Kidney glomerular epithelial cell (primary cell): ENCODE data around the gene ASCL5.

Experiments
- DNase-seq: peaks from one replicate; lab custom pipeline; 2025; lab: John Stamatoyannopoulos, UW

Gene ASCL5

DNA sequence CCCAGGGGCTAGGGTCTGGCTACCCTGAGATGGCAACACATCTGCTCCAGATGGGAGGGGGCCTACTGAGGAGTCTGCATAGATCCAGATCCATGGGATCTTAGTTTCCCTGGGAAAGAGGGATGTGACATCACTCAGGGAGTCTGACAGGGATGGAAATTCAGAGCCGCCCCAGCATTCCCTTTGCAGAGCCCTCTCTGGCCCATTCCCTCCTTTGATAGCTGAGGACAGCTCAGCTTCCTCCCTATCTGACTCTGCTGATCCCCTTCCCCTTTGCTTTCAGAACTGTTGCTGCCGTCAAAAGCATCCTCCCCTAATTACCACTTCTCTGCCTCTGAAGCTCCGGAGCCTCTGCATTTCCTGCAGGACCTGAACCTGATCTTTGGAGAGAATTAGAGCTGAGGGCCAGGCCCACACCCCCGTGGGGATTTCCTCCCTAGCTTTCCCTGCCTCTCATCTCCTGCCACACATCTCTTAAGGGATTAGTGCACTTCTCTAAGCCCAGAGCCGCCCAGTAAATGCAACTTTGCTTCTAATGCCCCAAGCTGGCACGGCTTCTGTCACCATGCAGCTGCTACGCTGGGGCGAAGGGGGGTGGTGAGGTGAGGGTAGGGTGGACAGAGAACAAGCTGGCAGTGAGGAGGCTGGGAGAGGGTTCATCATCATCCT lies 9.5 kb upstream of the ASCL5 start:
- DNase-seq: no peak

DNA sequence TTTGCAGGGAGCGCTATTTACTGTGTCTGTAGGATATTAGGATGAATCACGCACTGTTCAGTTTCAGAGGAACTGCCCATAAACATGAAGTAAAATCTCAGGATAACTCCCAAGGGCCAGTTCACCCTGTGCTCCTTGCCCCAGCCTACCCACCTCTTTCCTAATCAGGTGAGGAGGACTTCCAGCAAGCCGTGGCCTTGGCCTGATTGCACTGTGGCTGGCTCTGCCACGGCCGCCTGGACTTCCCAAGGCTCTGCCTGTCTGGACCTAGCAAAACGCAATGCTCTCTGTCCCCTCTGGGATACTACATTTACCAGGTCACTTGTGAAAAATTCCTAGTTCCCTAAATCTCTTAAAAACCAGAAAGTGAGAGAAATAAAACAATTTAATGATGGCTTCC lies 7.4 kb upstream of the ASCL5 start:
- no peak for DNase-seq

DNA sequence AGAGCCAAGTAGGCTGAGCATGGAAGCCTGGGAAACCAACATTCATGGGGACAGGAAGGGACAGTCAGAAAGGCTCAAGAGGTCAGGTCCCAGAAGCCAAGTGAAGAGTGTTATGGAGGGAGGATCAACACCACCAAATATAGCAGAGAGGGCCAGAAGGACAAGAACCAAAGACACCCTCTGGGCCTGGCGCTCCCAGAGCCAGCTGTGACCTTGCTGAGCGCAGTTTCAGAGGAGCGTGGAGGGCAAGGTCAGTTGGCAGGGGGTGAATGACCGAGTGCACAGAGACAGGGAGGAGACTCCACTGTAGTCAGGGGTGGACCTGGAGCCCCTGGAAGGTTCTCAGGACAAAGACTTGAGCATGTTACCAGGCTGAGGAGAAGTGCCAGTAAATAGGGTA lies 4.4 kb upstream of the ASCL5 start:
- no peak for DNase-seq

DNA sequence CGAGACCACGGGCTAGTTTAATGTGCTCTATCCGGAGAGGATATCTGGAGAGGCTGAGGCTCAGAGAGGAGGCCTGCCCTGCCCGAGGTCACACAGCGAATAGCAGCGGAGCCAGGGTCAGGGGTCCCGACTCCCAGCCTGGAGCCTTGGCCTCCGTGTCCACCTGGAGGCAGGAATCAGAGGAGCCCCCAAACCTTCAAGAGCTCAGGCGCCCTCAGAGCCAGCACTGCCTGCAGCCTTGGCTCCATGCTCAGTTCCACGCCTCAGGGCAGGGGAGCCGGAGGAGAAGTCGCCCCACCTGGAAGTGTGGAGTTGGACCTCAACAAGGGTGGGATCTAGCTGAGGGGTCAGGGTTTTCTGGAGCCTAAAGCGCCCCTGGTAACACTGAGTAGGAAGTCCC lies 2.0 kb upstream of the ASCL5 start:
- DNase-seq: no peak

DNA sequence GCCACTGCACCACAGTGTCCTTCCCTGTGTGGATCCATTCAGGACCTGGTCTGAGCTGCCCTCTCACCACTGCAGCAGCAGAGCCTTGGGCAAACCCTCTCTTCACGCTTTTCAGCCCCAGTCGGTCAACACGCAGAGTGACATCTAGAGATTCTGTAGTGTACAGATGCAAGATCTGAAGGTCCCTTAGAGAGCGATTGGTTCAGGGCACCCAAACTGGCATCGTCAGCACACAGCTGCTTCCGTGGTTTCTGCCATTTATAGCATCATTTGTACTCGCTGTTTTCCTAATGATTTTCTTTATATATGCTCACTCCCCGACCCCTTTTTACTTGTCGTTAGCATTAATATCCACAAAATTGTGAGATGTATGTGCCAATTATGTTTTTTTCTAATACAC lies 1.5 kb upstream of the ASCL5 start:
- DNase-seq: no peak

DNA sequence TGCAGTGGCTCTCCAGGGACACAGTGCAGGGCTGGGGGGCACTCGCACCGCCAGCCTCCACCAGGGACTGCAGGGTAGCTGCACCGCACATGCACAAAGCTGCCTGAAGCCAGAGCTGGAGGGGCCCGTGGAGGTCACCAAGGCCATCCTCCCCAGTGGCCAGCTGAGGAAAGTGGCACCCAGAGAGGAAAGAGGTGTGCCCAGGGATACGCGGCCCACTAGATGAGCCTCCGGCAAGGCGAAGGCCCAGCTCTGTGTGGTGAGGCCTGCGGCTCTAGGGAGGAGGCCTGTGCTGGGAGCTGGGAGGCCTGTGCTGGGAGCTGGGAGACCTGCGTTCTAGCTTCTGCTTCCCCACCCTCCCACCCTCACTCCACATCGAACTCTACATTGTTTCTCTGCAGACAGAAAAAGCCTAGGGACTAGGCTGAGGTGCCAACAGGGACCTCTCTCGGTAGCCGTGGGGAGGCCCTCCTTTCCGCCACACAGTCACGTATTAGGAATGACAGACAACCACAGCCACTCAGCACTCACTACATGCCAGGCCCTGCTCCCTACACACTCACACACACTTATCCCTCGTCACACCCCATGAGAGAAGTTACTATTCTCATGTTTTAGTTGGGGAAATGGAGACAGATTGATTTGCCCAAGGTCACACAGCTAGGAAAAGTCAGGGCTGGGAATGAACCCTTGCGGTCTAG lies 921 bp upstream of the ASCL5 start:
- no peak for DNase-seq

DNA sequence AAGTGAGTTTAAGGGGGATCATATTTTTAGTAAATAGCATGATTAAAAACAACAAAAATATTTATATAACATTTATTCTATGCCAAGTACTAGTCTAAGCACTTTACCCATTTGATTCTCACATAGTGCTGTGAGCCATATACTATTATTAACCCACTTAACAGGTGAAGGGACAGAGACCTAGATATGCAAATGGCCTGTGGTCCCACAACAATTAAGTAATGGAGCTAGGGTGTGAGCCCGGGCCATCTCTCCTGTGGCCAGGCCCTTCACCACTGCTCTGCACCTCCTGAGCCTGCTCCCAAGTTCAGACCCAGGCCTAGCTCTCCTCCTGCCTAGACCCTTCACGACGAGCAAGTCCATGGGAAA lies 537 bp downstream of the ASCL5 start:
- DNase-seq: no peak

DNA sequence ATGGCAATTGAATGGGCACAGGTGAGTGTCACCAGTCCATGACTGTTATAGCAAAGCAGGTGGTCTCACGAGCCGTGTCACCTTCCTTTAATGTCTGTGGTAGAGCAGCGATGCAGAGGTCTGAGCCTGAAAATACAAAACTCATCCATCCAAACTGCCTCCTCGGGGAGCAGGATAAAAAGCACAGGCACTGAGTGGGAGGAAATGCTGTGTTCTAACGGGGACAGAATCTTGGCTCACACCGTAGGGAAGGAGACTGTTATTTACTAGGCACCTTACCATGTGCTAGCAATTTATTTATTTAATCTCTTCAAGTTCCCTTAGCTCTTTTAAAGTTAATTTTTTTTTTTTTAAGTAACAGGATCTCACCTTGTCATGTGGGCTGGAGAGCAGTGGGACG lies 1.2 kb downstream of the ASCL5 start:
- no peak for DNase-seq

DNA sequence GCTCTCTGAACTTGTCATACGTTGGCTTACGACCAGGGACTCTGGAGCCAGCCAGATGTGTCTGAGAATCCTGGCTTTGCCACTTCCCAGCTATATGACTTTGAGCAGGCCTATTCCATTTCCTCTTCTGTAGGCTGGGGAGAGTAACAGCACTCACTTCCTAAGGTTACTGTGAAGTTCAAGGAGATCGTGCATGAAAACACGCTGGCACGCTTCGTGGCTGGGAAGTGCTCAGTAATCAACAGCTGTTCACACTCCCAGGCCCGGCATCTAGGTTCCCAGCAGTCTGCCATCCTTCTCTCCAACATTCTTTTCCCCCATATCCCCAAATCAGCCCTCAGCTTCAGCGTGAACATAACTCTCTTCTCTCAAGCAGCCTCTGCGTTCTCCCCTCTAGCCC lies 2.0 kb downstream of the ASCL5 start:
- DNase-seq: no peak

DNA sequence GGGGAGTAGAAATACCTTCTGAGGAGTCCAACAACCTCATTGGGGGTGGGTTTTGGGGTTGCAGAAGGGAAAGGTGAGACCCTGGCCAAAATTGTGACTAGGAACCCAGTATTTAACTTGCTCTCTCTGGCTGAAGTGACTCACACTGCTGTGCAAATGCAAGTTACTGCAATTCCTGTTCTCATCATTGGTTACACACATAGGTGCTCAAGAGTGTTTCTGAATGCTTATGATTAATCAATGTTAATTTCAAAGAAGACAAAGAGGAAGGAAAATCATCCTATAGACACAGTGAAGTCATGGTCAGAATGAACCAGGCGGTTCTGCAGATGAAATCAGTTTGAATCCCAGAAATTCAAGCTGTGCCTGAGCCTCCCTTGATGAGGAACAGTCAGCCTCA lies 3.1 kb downstream of the ASCL5 start:
- DNase-seq: no peak

DNA sequence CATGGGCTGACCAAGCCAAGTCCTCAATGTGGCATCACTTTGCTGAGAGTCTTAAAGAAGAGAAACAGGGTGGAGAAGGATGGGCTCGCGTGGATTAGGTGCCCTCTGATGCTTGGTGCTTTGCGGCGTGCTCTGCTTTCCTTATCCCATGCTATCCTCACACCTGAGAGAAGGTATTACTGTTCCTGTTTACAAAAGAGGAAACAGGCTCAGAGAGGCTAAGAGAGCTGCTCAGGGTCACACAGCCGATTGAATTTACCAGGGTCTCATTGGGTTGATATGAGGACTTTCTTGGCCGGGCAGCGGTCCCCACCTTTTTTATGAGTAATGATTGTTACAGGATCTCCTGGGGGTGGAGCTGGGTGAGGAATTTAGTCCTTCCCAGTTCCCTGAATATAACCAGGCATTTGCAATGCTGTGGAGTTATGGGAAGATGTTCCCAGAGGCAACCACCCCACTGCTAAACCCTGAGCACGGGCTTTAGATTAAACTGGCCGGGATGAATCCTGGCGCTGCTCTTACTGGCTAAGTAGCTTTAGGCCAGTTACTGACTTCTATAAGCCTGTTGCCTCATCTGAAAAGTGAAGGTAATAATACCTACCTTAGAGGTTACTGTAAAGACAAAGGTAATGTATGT lies 4.5 kb downstream of the ASCL5 start:
- no peak for DNase-seq

DNA sequence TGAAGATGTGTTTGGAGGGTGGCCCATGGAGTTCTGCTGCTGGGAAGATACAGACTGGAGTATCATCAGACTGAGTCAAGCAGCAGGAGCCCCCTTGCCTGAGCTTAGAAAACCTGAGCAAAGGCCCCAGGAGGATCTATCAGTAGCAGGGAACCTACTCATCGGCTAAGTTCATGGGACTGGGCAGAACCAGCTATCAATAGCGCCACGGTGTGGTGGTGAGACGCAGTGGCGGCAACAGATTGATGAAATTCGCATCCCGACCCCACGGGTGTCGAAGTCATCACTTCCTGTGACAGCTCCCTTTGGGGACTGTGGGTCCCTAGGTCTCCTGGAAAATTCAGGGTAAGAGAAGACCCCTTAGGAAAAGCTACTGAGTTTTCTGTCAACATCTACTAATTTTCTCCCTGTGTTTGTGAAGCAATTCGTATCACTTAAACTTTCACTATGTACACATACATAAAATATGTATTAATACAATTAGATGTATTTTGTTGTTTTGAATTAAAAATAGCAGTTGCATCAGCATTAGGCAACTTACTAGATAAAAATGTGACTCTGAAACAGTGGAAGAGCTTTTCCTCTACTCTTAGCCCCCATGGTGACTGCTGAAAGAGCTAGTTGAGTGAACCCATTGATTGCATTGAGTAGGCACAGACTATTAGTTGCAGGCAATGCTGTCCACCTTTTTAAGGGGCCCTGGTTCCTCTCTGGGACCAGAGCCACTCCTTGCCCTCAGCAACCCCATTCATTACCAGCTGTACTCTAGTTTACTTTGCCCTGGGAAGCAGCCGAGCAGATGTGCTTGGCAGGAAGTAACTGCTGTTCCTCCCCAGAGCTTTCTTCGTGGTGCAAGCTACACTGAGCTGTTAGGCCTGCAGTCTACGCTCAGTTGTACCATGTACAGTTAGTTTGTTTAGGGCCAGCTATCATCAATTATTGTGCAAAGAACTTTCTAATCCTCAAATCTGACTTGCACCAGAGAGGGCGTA lies 7.5 kb downstream of the ASCL5 start:
- peak; percentile 5 for DNase-seq

DNA sequence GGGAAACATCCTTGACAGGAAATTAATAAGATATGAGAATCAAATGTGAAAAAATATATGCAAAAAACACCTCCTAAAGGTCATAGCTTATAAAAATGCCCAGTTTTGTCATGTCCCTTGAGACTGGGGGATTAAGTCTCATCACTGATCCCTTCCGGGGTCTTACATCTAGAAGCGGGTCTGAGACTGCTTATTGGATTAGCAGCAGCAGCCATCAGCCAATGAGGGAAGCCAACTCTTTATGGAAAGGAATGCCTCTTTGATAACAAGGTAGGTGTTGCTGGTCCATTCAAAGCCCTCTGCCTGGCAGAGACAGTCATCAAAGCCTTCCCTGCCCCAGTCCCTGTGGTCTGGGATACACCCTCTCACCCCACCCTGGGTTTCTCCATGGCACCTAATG lies 10.9 kb downstream of the ASCL5 start:
- no peak for DNase-seq

DNA sequence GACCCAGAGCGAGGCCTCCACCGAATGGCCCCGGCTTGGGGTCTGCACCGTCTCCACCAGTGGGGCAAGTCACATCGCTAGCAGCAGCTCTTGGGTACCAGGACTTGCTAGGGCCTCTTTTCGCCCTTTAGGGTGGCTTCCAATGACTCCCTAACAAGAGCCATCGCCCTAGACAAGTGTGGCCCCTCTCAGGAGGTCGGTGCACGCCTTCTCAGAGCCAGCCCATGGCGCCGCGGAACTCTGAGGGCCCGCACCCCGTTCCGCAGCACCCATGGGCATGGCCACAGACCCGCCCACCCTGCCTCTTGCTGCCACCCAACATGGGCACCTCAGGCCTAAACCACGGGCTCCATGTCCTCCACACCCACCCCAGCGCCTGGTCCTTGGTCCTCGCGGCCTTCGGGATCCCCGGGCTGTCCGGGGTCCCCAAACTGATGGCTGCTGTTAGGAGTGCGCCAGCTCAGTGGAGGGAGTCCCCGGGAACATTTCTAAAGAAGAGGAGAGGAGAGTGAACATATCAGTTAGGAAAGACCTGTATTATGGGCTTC lies 11.5 kb downstream of the ASCL5 start:
- DNase-seq: no peak

DNA sequence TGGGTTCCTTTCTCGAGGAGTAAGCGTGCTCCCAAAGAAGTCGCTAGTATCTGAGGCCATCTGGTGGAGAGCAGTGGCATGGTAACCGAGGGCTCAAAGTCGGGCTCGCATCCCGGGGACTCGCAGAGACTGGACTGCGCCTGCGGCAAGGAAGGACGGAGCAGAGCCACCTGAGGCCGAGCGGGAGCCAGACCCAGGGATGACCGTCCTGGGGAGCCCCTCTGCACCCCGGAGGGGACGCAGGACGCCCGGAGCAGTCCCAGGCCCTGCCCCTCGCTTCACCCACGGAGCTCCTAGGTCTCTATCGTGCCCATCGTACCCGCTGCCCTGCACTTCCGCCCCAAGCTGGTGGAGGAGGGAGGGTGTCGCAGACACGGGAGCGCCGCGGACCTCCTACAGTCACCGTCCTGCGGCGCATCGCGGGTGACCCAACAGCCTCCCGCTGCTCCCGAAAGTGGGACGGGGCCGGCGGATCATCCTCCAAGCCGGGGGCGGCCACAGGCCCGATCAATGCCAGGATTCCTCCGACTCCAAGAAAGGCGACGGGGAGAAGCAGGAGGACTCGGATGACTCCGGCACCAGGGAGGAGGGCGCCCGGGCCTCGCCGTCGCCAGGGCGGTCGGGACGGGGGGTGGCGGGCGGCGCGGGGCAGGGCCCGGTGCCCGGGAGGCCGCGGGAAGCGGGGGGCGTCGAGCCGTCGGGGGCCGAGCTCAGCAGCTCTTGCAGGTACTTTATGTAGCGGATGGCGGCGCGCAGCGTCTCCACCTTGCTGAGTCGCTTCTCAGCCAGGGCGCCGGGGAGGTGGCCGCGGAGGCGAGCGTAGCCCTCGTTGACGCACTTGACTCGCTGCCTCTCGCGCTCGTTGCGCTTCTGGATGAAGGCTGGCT lies 12.5 kb downstream of the ASCL5 start:
- DNase-seq: peak; percentile 93

DNA sequence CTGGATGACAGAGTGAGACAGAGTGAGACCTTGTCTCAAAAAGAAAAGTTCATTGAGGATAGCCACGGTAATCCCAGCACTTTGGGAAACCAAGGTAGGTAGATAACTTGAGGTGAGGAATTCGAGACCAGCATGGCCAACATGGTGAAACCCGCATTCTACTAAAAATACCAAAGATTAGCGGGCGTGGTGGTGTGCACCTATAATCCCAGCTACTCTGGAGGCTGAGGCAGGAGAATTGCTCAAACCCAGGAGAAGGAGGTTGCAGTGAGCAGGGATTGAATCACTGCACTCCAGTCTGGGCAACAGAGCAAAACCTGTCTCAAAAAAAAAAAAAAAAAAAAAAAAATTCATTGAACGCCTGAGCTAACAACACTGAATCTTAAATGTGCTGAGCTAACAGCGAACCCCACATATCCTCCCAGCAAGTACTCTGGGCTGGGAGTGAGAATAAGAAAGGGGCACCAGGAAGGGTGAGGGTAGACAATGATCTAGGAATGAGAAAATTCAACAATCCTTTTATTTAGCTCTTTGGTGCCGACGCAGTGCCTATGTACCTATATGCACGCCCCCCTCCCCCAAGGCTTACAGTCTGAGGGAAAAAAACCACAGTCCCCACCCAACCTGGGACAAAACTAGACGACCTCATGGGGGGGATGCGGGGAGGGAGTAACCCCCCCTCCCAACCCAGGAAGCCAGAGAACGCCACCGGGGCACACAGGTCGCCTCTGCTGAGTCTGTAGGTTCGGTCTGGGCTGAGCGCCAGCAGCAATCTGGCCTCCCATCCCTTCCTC lies 13.3 kb downstream of the ASCL5 start:
- DNase-seq: no peak

DNA sequence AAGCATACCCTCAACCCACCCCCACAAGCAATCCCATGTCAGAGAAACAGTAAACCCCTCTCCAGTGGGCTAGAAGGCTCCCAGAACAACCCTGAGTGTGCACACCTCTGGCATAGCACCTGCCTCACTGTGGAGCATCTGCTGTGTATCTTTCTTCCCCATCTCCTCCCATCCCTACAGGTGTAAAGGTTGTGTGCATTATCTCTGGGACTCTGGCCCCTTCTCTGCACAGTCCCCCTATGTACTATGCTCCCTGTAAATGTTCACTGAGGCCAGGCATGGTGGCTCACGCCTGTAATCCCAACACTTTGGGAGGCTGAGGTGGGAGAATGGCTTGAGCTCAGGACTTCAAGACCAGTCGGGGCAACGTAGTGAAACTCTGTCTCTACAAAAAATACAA lies 14.1 kb downstream of the ASCL5 start:
- DNase-seq: no peak

DNA sequence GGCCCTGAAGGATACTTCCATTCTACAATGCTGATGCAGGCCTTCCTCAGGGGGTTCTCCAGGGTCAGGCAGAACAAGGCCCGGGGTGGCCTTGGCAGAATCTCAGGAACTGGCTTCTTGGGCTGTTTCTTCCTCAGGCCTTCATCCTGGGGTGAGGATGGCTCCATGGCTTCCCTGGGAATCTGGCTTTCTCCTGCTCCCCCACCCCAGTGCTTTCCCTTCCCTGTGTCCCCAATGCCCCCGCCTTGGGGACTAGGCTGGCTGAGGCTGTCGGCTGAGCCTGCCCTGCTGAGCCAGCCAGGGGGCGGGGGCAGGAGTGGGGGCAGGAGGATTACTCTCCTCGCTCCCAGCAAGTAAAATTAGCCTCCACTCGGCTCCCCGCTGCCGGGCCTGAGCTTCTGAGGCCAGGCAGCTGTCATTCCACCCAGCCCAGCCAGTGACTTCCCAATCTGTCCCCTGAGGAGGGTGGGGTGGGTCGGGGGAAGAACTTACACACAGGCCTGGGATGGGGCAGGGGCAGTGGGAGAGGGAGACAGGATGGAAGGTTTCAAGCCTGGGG lies 14.7 kb downstream of the ASCL5 start, which contains the start of gene CACNA1S:
Gene CACNA1S, minus strand, starts transcription at position 254 of the 559 bp plus-strand sequence. Its CDS starts 87 bp downstream, at position 167.
- no peak for DNase-seq

DNA sequence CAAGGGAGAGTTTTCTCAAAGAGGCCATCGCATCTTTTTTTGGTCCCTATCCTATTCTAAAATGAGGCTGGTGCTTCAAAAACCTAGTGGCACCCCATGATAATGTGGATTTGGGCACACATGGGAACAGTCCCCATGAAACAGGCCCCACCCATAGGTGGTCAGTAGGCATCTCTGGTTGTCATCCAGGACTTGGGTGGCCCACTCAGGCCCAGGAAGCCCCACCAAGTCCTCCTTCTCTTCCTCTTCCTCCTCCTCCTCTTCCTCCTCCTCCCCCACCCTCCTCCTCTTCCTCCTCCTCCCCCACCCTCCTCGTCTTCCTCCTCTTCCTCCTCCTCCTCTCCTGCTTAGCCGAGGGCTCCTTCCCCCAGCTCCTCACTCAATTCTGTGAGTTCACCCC lies 15.3 kb downstream of the ASCL5 start:
- no peak for DNase-seq

DNA sequence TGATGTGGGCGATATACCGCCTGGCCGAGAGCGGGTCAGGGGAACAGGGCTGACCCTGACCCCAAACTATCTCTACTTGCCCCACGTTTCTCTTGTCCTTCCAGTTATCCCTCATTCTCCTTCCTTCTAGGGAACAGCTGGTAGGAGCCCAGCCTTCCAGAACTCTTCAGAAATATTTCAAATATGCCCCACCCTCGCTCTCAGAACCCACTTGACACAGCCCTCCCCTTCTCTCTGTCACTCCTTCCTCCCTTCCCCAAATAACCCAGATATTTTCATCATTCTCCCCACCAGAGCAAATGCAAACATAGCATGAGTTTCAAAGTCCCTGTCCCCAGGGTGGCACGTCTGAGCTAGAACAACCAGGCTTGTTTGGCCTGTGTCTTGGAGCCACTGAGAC lies 15.8 kb downstream of the ASCL5 start:
- DNase-seq: no peak
